Mesendoderm (in vitro differentiated cells): Measurements from ENCODE around the gene FOXO1.
A peak's percentile ranks its signal among the peaks of the same experiment; 100 is the strongest.

ENCODE experiments used
- DNase-seq: peaks from one replicate; pipeline ENCODE4 v3.0.0; 2013
- H2AK5ac ChIP-seq: 2 replicates; pipeline ENCODE4 v1.6.1; 2013; ENCODE audit warnings: low read length, inconsistent platforms
- H2BK120ac ChIP-seq: 2 replicates; pipeline ENCODE4 v1.6.1; 2013; ENCODE audit warnings: low read depth, mild to moderate bottlenecking, low read length, moderate library complexity, mixed read lengths
- H2BK15ac ChIP-seq: replicated peaks from 2 replicates; pipeline ENCODE4 v1.6.1; 2013; ENCODE audit warnings: low read depth, mild to moderate bottlenecking, moderate library complexity
- H2BK5ac ChIP-seq: 2 replicates; pipeline ENCODE4 v1.6.1; 2013; ENCODE audit warnings: low read length, inconsistent platforms
- H3K18ac ChIP-seq: 2 replicates; pipeline ENCODE4 v1.6.1; 2013; ENCODE audit warnings: mild to moderate bottlenecking, low read length, mixed read lengths
- H3K23ac ChIP-seq: one replicate; pipeline ENCODE4 v1.6.1; 2013; ENCODE audit warnings: low read length
- H3K27ac ChIP-seq: 2 replicates; pipeline ENCODE4 v1.5.1; 2013; ENCODE audit warnings: low read depth, mild to moderate bottlenecking, inconsistent platforms, low read length, moderate library complexity
- H3K27me3 ChIP-seq: 2 replicates; pipeline ENCODE4 v1.6.1; 2013; ENCODE audit warnings: low read length, control low read depth, mild to moderate bottlenecking, inconsistent platforms; ENCODE audit not compliant: insufficient read depth, poor library complexity
- H3K36me3 ChIP-seq: 2 replicates; pipeline ENCODE4 v1.6.1; 2013; ENCODE audit warnings: low read length, inconsistent platforms; ENCODE audit not compliant: control insufficient read depth, insufficient read depth
- H3K4ac ChIP-seq: one replicate; pipeline ENCODE4 v1.6.1; 2013; ENCODE audit warnings: low read depth, mild to moderate bottlenecking, low read length, moderate library complexity
- H3K4me1 ChIP-seq: 2 replicates; pipeline ENCODE4 v1.6.1; 2013; ENCODE audit warnings: low read depth, low read length, inconsistent platforms; ENCODE audit not compliant: control insufficient read depth
- H3K4me2 ChIP-seq: 2 replicates; pipeline ENCODE4 v1.6.1; 2013; ENCODE audit warnings: low read length
- H3K4me3 ChIP-seq: 2 replicates; pipeline ENCODE4 v1.5.1; 2013; ENCODE audit warnings: mild to moderate bottlenecking, low read length
- H3K56ac ChIP-seq: one replicate; pipeline ENCODE4 v1.6.1; 2013; ENCODE audit warnings: low read length
- H3K79me1 ChIP-seq: 2 replicates; pipeline ENCODE4 v1.6.1; 2013; ENCODE audit warnings: low read length, inconsistent platforms
- H3K79me2 ChIP-seq: 2 replicates; pipeline ENCODE4 v1.6.1; 2013; ENCODE audit warnings: mild to moderate bottlenecking, low read length; ENCODE audit not compliant: control insufficient read depth, insufficient read depth
- H3K9ac ChIP-seq: 2 replicates; pipeline ENCODE4 v1.6.1; 2013; ENCODE audit warnings: low read length, inconsistent platforms
- H4K5ac ChIP-seq: one replicate; pipeline ENCODE4 v1.6.1; 2013; ENCODE audit warnings: low read length
- H4K8ac ChIP-seq: one replicate; pipeline ENCODE4 v1.6.1; 2013; ENCODE audit warnings: low read depth, mild to moderate bottlenecking, control low read depth, low read length, moderate library complexity
- WGBS: extraction: QIAGEN DNeasy Blood & Tissue Kit; methylation state at CpG from one replicate; pipeline ENCODE4 v1.1.7; 2013; ENCODE audit warnings: low lambda C conversion rate, missing lambda C conversion rate; ENCODE audit not compliant: insufficient coverage; ENCODE audit errors: extremely low coverage; 5-methylcytosine and 5-hydroxymethylcytosine counted together

Gene FOXO1

GRCh38 chr13:40518481-40518882, 148.0 kb downstream of the FOXO1 start:
- Histone ChIP-seq H3K27ac (peak overlapping the region; percentile 60), H3K9ac (no peak overlapping the region), H3K36me3 (no peaks in the 10 kb centered on the region), H2BK5ac (no peak overlapping the region), H3K4me1 (peaks cover 8% of the 10 kb centered on the region), H3K4ac (no peak overlapping the region), H4K8ac (no peak overlapping the region), H3K79me2 (no peaks in the 10 kb centered on the region), H3K4me3 (no peak overlapping the region), H3K27me3 (no peaks in the 10 kb centered on the region), H3K56ac (no peak overlapping the region), H3K4me2 (no peak overlapping the region), H3K79me1 (no peaks in the 10 kb centered on the region), H4K5ac (no peak overlapping the region), H3K23ac (no peak overlapping the region), H2BK120ac (no peak overlapping the region), H3K18ac (no peak overlapping the region), H2BK15ac (no peak overlapping the region), H2AK5ac (no peak overlapping the region)
- no CpG with 5 or more reads among the region's 4 CpGs for WGBS
- DNase-seq = peak; percentile 68

- Histone ChIP-seq H3K23ac (no peak overlapping the region), H4K5ac (no peak overlapping the region), H3K79me2 (no peaks in the 10 kb centered on the region), H2AK5ac (peak overlapping the region; percentile 84), H3K4me3 (no peak overlapping the region), H3K27me3 (no peaks in the 10 kb centered on the region), H3K4me2 (no peak overlapping the region), H3K4ac (no peak overlapping the region), H3K36me3 (no peaks in the 10 kb centered on the region), H3K27ac (peak overlapping the region; percentile 60), H3K18ac (peak overlapping the region; percentile 53), H3K4me1 (peaks cover 8% of the 10 kb centered on the region), H3K56ac (peak overlapping the region; percentile 38), H2BK5ac (peak overlapping the region; percentile 48), H4K8ac (no peak overlapping the region), H2BK120ac (peak overlapping the region; percentile 35), H2BK15ac (no peak overlapping the region), H3K79me1 (no peaks in the 10 kb centered on the region), H3K9ac (no peak overlapping the region)
- no CpG with 5 or more reads among the region's 8 CpGs for WGBS
- DNase-seq = no peak
Measured at GRCh38 chr13:40517486-40518480, 148.7 kb downstream of the FOXO1 start.

GRCh38 chr13:40515702-40516101, 150.7 kb downstream of the FOXO1 start:
- Histone ChIP-seq H2AK5ac (no peak overlapping the region), H3K23ac (no peak overlapping the region), H3K56ac (no peak overlapping the region), H2BK15ac (no peak overlapping the region), H3K4me2 (no peak overlapping the region), H3K4ac (no peak overlapping the region), H3K18ac (no peak overlapping the region), H2BK120ac (no peak overlapping the region), H3K79me1 (no peaks in the 10 kb centered on the region), H3K36me3 (no peaks in the 10 kb centered on the region), H3K4me1 (peaks cover 8% of the 10 kb centered on the region), H3K27ac (no peak overlapping the region), H3K9ac (no peak overlapping the region), H2BK5ac (no peak overlapping the region), H3K27me3 (no peaks in the 10 kb centered on the region), H3K4me3 (no peak overlapping the region), H4K5ac (no peak overlapping the region), H3K79me2 (no peaks in the 10 kb centered on the region), H4K8ac (no peak overlapping the region)
- no peak for DNase-seq
- no CpG with 5 or more reads among the region's 1 CpG for WGBS

GRCh38 chr13:40514802-40515201, 151.6 kb downstream of the FOXO1 start:
- no peak overlapping the region for H3K56ac ChIP-seq
- no peaks in the 10 kb centered on the region for H3K27me3 ChIP-seq
- peaks cover 8% of the 10 kb centered on the region for H3K4me1 ChIP-seq
- no peak overlapping the region for H2BK120ac ChIP-seq
- H3K18ac ChIP-seq = no peak overlapping the region
- no peak overlapping the region for H2BK5ac ChIP-seq
- no peak overlapping the region for H3K4me2 ChIP-seq
- WGBS = no CpG with 5 or more reads among the region's 2 CpGs
- H2AK5ac ChIP-seq = no peak overlapping the region
- H3K27ac ChIP-seq = no peak overlapping the region
- no peaks in the 10 kb centered on the region for H3K36me3 ChIP-seq
- H3K9ac ChIP-seq = no peak overlapping the region
- no peak overlapping the region for H3K4ac ChIP-seq
- H3K79me1 ChIP-seq = no peaks in the 10 kb centered on the region
- no peak overlapping the region for H4K8ac ChIP-seq
- H3K23ac ChIP-seq = no peak overlapping the region
- no peak overlapping the region for H4K5ac ChIP-seq
- no peak overlapping the region for H3K4me3 ChIP-seq
- H3K79me2 ChIP-seq = no peaks in the 10 kb centered on the region
- no peak for DNase-seq
- H2BK15ac ChIP-seq = peak overlapping the region; percentile 75

DNA sequence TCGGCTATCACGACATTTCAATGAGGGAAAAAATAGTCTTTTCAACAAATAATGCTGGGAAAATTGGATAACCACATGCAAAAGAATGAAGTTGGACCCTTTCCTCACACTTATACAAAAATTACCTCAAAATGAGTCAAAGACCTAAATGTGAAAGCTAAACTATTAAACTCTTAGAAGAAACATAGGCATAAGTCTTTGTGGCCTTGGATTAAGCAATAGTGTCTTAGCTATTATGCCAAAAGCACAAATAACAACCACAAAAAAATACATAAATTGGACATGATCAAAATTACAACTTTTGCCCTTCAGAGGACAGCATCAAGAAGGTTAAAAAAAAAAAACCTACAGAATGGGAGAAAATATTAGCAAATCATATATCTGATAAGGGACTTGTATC, 156.6 kb downstream of the FOXO1 start:
- Histone ChIP-seq H3K4ac (no peak overlapping the region), H2AK5ac (no peak overlapping the region), H3K9ac (no peak overlapping the region), H3K4me1 (no peaks in the 10 kb centered on the region), H3K36me3 (no peaks in the 10 kb centered on the region), H3K27me3 (no peaks in the 10 kb centered on the region), H3K18ac (no peak overlapping the region), H2BK5ac (no peak overlapping the region), H4K8ac (no peak overlapping the region), H2BK120ac (no peak overlapping the region), H3K27ac (no peak overlapping the region), H3K56ac (no peak overlapping the region), H4K5ac (no peak overlapping the region), H3K4me2 (no peak overlapping the region), H3K79me2 (no peaks in the 10 kb centered on the region), H3K4me3 (no peak overlapping the region), H3K23ac (no peak overlapping the region), H3K79me1 (no peaks in the 10 kb centered on the region), H2BK15ac (no peak overlapping the region)
- WGBS = no CpG with 5 or more reads among the region's 2 CpGs
- DNase-seq = no peak
